Measurements from ENCODE around the gene TOP2A. TPM values are rescaled to one million over a fixed set of nuclear protein-coding genes. Genes with fewer than 3 reads are reported as not detected.
"Not testable (repeated sequence)": the region's sequence is repeated elsewhere in the genome, so short reads cannot be mapped to it uniquely, and the experiment has no call there.

The TOP2A gene
- total RNA-seq, 4 donors from 2014 or later, result 11.8 to 32.2 (median 16.5) TPM

- Histone ChIP-seq H3K9me3 (no peaks in the 10 kb centered on the region), H3K4me1 (peaks cover 0 to 12% (median 0%) of the 10 kb centered on the region in 4 donors), H3K27me3 (no peaks in the 10 kb centered on the region), H3K27ac (no peak overlapping the region), H3K36me3 (no peaks in the 10 kb centered on the region), H3K4me3 (no peak overlapping the region)
- no peak for DNase-seq
- no peak for TF ChIP-seq CTCF (IDR thresholded peaks at IDR 0.05)
- no peak for TF ChIP-seq POLR2A (IDR thresholded peaks at IDR 0.05)
These were observed 4.8 kb downstream of the TOP2A start for GRCh38 chr17:40412880-40413279.

DNA sequence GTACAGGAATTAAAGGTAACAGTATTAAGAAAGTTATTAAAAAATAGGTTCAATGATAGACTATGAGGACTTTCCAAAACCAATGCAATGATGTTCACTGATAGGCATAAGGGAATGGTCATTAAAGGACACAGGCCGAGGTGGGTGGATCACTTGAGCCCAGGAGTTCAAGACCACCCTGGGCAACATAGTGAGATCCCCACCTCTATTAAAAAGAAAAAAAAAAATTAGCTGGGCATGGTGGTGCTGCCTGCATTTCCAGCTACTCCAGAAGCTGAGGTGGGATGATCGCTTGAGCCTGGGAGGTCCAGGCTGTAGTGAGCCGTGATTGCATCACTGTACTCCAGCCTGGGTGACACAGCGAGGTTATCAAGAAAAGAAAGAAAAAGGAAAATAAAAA lies 5.9 kb downstream of the TOP2A start:
- Histone ChIP-seq H3K9me3 (no peaks in the 10 kb centered on the region), H3K4me1 (peaks cover 0 to 5% (median 0%) of the 10 kb centered on the region in 4 donors), H3K27ac (no peak overlapping the region), H3K4me3 (no peak overlapping the region), H3K27me3 (no peaks in the 10 kb centered on the region), H3K36me3 (no peaks in the 10 kb centered on the region)
- DNase-seq, result no peak
- TF ChIP-seq POLR2A (IDR thresholded peaks at IDR 0.05) (no peak), CTCF (IDR thresholded peaks at IDR 0.05) (no peak)

DNA sequence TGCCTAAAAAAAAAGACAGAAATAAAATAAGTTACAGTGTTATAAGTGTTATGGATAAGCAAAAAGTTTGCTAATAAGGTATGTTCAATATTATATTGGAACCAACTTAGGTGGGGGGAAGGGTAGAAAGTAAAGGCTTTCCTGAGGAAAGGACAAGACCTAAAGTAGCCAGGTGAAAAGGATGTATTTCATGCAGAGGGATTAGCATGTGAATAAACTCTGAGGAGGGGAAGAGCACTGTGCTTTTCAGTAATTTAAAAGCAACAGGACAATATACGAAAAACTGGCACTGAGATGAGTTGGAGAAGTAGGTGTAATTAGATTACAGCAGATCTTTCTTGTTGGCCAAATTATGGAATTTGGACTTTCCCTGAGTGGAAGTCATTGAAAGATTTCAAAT lies 7.6 kb downstream of the TOP2A start:
- H3K27ac ChIP-seq, result no peak overlapping the region
- H3K9me3 ChIP-seq, result no peaks in the 10 kb centered on the region
- TF ChIP-seq CTCF (IDR thresholded peaks at IDR 0.05), result no peak
- no peak for TF ChIP-seq POLR2A (IDR thresholded peaks at IDR 0.05)
- H3K27me3 ChIP-seq, result no peaks in the 10 kb centered on the region
- no peak overlapping the region for H3K4me3 ChIP-seq
- no peaks in the 10 kb centered on the region for H3K36me3 ChIP-seq
- DNase-seq, result no peak
- no peaks in the 10 kb centered on the region for H3K4me1 ChIP-seq

DNA sequence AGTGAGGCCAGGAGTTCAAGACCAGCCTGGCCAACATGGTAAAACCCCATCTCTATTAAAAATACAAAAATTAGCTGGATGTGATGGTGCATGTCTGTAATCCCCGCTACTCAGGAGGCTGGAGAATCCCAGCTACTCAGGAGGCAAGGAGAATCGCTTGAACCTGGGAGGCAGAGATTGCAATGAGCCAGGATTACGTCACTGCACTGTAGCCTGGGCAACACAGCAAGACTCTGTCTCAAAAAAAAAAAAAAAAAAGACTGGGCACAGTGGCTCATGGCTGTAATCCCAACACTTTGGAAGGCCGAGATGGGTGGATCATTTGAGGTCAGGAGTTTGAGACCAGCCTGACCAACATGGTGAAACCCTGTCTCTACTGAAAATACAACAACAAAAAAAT lies 8.2 kb downstream of the TOP2A start:
- H3K4me1 ChIP-seq, H3K4me3 ChIP-seq, H3K27me3 ChIP-seq, DNase-seq, H3K9me3 ChIP-seq, H3K36me3 ChIP-seq, H3K27ac ChIP-seq: not testable (repeated sequence)

- Histone ChIP-seq H3K27ac (no peak overlapping the region), H3K27me3 (no peaks in the 10 kb centered on the region), H3K4me1 (no peaks in the 10 kb centered on the region), H3K36me3 (no peaks in the 10 kb centered on the region), H3K4me3 (no peak overlapping the region), H3K9me3 (no peaks in the 10 kb centered on the region)
- TF ChIP-seq POLR2A (IDR thresholded peaks at IDR 0.05) (no peak), CTCF (IDR thresholded peaks at IDR 0.05) (no peak)
- no peak for DNase-seq
These were observed 10.2 kb downstream of the TOP2A start for GRCh38 chr17:40407460-40407859.

DNA sequence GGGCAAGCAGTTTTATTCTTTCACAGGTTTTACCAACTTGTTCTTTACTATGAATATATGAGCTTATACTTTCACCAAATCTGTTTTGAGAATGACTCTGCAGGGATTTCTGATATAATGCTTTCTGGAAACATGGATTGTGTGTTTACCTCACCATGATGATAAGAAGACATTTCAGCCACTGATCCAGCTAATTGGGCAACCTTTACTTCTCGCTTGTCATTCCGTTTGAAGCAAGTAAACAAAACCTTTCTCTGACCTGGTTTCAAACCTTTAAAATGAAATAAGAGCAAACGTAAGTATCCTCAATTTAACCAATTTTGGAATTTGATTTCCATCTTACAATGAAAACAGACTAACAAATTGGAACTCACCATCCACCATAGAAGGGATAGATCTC lies 13.7 kb downstream of the TOP2A start:
- H3K36me3 ChIP-seq, result no peaks in the 10 kb centered on the region
- no peak overlapping the region for H3K4me3 ChIP-seq
- H3K9me3 ChIP-seq, result no peaks in the 10 kb centered on the region
- no peaks in the 10 kb centered on the region for H3K4me1 ChIP-seq
- H3K27ac ChIP-seq, result no peak overlapping the region
- DNase-seq, result no peak
- H3K27me3 ChIP-seq, result no peaks in the 10 kb centered on the region
- TF ChIP-seq POLR2A (IDR thresholded peaks at IDR 0.05) (no peak), CTCF (IDR thresholded peaks at IDR 0.05) (no peak)
